Esophagus (tissue), 2 donors: ENCODE results near the gene NAB2. TPM values are rescaled to one million over a fixed set of nuclear protein-coding genes. Genes with fewer than 3 reads are reported as not detected.
"Not testable (repeated sequence)": the region's sequence is repeated elsewhere in the genome, so short reads cannot be mapped to it uniquely, and the experiment has no call there.

Experiments
- H3K27ac ChIP-seq, 2 donors: one replicate each; pipeline ENCODE4 v1.5.1; 2013; ENCODE audit warnings: low read depth in 2 of 2, mild to moderate bottlenecking in 2 of 2, inconsistent platforms in 1 of 2, low read length in 1 of 2, moderate library complexity in 1 of 2
- H3K27me3 ChIP-seq, 2 donors: one replicate each; pipeline ENCODE4 v1.6.1; 2013; ENCODE audit warnings: low read length in 2 of 2, control low read depth in 1 of 2, mild to moderate bottlenecking in 1 of 2; ENCODE audit not compliant: insufficient read depth in 2 of 2, control insufficient read depth in 1 of 2
- H3K36me3 ChIP-seq, 2 donors: one replicate each; pipeline ENCODE4 v1.6.1; 2013; ENCODE audit warnings: low read length in 1 of 2; ENCODE audit not compliant: control insufficient read depth in 2 of 2, insufficient read depth in 2 of 2
- H3K4me1 ChIP-seq, 2 donors: one replicate each; pipeline ENCODE4 v1.6.1; 2013; ENCODE audit warnings: low read length in 1 of 2; ENCODE audit not compliant: control insufficient read depth in 2 of 2, insufficient read depth in 2 of 2
- H3K4me3 ChIP-seq, 2 donors: one replicate each; pipeline ENCODE4 v1.5.1; 2013; ENCODE audit warnings: low read length in 2 of 2, mild to moderate bottlenecking in 2 of 2, low read depth in 1 of 2, moderate library complexity in 1 of 2
- H3K9me3 ChIP-seq, 2 donors: one replicate each; pipeline ENCODE4 v1.6.1; 2013; ENCODE audit warnings: mild to moderate bottlenecking in 2 of 2, low read depth in 1 of 2, low read length in 1 of 2, moderate library complexity in 1 of 2; ENCODE audit not compliant: control insufficient read depth in 2 of 2, insufficient read depth in 1 of 2
- WGBS, 2 donors: extraction: QIAGEN DNeasy Blood & Tissue Kit; methylation state at CpG; one replicate each; pipeline ENCODE4 v1.1.7; 2013; 5-methylcytosine and 5-hydroxymethylcytosine counted together
- polyA plus RNA-seq, 2 donors: library from polyadenylated mRNA; stranded (reverse); fragments of 200-250 nt; gene quantifications; one replicate each; pipeline ENCODE4 v1.2.3, GENCODE V29; 2013
- donor health status: healthy with polysubstance abuse.
- donor health status: Bipolar disorder and iron deficiency.

NAB2 gene
- polyA plus RNA-seq, 2 donors = 11.6 to 19.3 TPM

DNA sequence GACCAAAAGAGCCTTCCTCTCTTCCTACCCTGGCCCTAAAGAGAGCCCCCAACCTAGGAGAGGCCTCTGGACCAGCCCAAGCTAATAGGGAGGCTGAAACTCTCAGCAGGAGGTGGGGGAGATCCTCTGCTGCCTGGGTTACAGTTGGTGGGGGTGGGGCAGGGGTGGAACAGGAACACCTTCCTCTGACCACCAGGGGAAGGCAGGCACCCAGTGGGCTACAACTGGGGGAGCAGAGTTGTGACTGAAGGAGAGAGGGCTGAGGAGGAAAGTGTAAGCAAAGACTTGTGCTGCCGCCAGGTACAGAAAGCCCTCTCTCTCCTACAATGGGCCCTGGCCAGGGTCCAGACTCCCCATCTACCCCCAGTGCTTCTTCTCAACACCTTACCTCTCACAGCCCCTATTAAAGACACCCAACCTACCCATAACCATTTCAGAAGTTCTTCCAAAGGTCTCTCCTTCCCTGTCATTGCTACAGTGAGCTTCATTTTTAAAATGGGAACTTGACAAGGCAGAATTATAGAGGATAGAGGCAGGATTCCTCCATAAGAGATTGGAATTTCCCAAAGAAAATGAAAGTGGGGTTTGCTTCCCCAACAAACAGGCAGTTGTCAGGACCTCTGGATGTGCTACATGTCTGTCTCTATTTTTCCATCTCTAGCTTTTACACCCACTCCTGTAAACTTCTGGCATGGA is 40.3 kb upstream of the NAB2 start:
- H3K9me3 ChIP-seq = no peaks in the 10 kb centered on the region
- H3K27me3 ChIP-seq = no peaks in the 10 kb centered on the region
- no peak overlapping the region for H3K27ac ChIP-seq
- H3K4me3 ChIP-seq = no peak overlapping the region
- H3K4me1 ChIP-seq = peaks cover 2 to 4% of the 10 kb centered on the region in 2 donors
- no peaks in the 10 kb centered on the region for H3K36me3 ChIP-seq
- 78 to 100% methylated on average over 1 of the region's 1 CpG for WGBS, 2 donors

- no peaks in the 10 kb centered on the region for H3K27me3 ChIP-seq
- H3K9me3 ChIP-seq = no peaks in the 10 kb centered on the region
- H3K36me3 ChIP-seq = no peaks in the 10 kb centered on the region
- H3K27ac ChIP-seq = no peak overlapping the region
- H3K4me1 ChIP-seq = peaks cover 2 to 4% of the 10 kb centered on the region in 2 donors
- WGBS, 2 donors = 70 to 82% methylated on average over 4 of the region's 4 CpGs
- H3K4me3 ChIP-seq = no peak overlapping the region
Measured at GRCh38 chr12:57049119-57049446, 39.8 kb upstream of the NAB2 start.

GRCh38 chr12:57049890-57050289 is 39.0 kb upstream of the NAB2 start, which contains the start of gene MYO1A:
MYO1A (minus strand) TSS chr12:57050129; CDS start chr12:57048323, 1,806 bp downstream.
- no peak within 1 kb of the TSS for H3K4me3 ChIP-seq
- H3K4me1 ChIP-seq = peaks cover 2 to 4% of the 10 kb centered on the region in 2 donors
- H3K27me3 ChIP-seq = no peaks in the 10 kb centered on the region
- no peak within 1 kb of the TSS for H3K27ac ChIP-seq
- WGBS, 2 donors = 31 to 36% methylated on average over 2 of the region's 2 CpGs
- no peaks in the 10 kb centered on the region for H3K36me3 ChIP-seq
- H3K9me3 ChIP-seq = no peaks in the 10 kb centered on the region

DNA sequence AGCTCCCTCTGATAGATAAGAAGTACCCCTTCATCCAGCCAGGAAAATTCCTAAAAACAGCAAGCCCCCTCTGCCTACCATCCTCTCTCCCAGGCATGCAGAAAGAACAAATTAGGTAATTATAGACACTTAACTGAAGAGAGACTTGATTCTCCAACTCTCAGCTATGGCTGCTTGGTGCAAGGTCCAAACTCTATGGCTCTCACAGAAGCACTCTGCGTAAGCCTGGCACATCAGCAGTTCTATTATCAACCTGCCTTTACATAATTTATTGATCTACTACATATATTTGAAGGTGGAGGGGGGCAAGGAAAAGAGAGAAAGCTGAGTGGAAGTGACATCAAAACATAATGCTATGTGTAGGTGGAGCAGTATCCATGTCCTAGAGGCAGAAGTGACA is 37.9 kb upstream of the NAB2 start:
- Histone ChIP-seq H3K9me3 (no peaks in the 10 kb centered on the region), H3K36me3 (no peaks in the 10 kb centered on the region), H3K27ac (no peak overlapping the region), H3K27me3 (no peaks in the 10 kb centered on the region), H3K4me3 (no peak overlapping the region), H3K4me1 (peaks cover 2 to 4% of the 10 kb centered on the region in 2 donors)
- 87 to 100% methylated on average over 1 of the region's 1 CpG for WGBS, 2 donors

DNA sequence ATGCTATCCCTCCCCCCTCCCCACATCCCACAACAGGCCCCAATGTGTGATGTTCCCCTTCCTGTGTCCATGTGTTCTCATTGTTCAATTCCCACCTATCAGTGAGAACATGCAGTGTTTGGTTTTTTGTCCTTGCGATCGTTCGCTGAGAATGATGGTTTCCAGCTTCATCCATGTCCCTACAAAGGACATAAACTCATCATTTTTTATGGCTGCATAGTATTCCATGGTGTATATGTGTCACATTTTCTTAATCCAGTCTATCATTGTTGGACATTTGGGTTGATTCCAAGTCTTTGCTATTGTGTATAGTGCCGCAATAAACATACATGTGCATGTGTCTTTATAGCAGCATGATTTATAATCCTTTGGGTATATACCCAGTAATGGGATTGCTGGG is 35.8 kb upstream of the NAB2 start:
- 95 to 100% methylated on average over 4 of the region's 4 CpGs for WGBS, 2 donors

DNA sequence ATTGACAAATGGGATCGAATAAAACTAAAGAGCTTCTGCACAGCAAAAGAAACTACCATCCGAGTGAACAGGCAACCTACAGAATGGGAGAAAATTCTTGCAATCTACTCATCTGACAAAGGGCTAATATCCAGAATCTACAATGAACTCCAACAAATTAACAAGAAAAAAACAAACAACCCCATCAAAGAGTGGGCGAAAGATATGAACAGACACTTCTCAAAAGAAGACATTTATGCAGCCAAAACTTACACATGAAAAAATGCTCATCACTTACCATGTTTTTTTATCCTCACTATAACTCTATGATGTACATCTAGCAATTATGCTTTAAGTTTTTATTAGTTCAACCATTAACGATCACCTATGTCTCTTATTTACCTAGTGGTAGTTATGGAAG is 35.0 kb upstream of the NAB2 start:
- not testable (repeated sequence) for H3K27me3 ChIP-seq, H3K9me3 ChIP-seq, H3K36me3 ChIP-seq, H3K4me1 ChIP-seq, H3K27ac ChIP-seq, H3K4me3 ChIP-seq
- 95 to 99% methylated on average over 4 of the region's 4 CpGs for WGBS, 2 donors

More for the DNA sequence above, 35.8 kb upstream of the NAB2 start:
- not testable (repeated sequence) for H3K9me3 ChIP-seq, H3K27ac ChIP-seq, H3K36me3 ChIP-seq, H3K4me3 ChIP-seq, H3K27me3 ChIP-seq, H3K4me1 ChIP-seq

- Histone ChIP-seq H3K9me3 (no peaks in the 10 kb centered on the region), H3K4me3 (no peak overlapping the region), H3K36me3 (peaks cover 4 to 9% of the 10 kb centered on the region in 2 donors), H3K4me1 (no peaks in the 10 kb centered on the region), H3K27ac (no peak overlapping the region), H3K27me3 (no peaks in the 10 kb centered on the region)
- 41 to 51% methylated on average over 3 of the region's 3 CpGs for WGBS, 2 donors
Measured at GRCh38 chr12:57055824-57056223, 33.1 kb upstream of the NAB2 start.

DNA sequence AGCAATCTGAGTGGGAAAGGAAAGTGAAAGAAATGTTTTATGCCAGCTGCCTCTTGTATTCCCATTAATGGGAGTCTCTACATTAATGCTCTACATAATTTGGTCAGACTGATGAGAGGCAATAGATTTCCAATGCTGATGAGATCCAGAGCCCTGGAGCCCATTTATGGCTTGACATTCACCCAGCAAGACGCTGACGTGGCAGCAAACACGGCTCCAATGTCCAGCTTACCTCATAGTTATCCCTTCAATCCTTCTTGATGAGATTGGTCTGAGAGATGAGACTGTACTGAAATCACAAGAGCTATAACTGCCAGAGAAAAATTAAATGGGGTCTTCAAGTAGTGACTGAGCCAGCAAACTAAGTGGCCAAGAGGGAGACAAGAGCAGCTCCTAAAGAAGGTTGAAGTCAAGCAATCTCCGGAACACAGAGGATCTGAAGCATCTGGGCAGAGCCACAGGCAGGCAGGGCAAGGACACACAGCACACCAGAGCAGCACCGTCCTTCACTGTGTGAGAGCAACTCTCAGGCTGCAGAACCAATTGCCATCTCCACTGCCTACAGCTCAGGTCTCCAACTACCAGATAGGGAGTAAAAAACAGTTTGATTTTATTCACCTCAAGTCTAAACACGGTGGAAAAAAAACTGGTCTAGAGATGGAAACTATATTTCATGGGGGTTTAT is 31.7 kb upstream of the NAB2 start:
- Histone ChIP-seq H3K27me3 (no peaks in the 10 kb centered on the region), H3K4me3 (no peak overlapping the region), H3K4me1 (no peaks in the 10 kb centered on the region), H3K36me3 (peaks cover 4 to 9% of the 10 kb centered on the region in 2 donors), H3K9me3 (no peaks in the 10 kb centered on the region), H3K27ac (no peak overlapping the region)
- 88 to 89% methylated on average over 6 of the region's 6 CpGs for WGBS, 2 donors

DNA sequence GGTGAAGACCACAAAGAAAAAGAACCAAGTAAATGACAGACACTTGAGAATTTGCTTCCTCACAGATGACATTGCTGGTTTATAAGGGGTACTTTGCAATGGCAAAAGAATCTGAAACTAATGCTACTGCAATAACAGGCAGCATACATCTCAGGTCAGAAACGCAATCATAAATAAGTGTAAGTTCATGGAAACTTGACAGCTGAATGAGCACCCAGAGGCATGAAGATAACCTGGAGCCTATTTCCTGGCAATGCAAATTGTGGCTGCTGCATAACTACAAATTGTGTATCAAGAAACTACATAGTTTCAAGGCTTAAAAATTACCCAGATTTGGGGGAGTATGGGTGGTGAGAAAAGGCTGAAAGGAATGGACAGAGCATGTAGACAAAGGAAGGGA is 30.5 kb upstream of the NAB2 start:
- WGBS, 2 donors = 90 to 91% methylated on average over 1 of the region's 1 CpG
- H3K27ac ChIP-seq = no peak overlapping the region
- no peak overlapping the region for H3K4me3 ChIP-seq
- no peaks in the 10 kb centered on the region for H3K4me1 ChIP-seq
- no peaks in the 10 kb centered on the region for H3K27me3 ChIP-seq
- no peaks in the 10 kb centered on the region for H3K9me3 ChIP-seq
- H3K36me3 ChIP-seq = peaks cover 4 to 9% of the 10 kb centered on the region in 2 donors
